ENCODE results near the gene DLGAP1.

DNA sequence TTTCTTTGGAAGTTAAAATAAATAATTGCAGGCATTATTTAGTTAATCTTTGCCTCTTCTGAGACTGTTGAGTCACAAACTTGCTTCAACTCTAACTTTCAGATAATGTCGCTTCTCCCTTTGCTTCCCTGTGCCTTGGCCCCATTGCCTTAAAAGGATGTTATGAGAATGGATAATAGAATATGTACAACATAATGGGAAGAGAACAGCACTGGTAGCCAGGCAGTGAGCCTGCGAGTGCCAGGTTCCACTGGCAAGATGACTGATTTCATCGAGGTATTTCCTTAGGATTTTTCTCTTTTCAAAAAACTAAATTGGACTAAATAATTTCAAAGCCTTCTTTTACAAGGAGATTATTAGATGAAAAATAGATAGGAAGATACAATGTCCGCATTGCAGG lies 584.2 kb downstream of the DLGAP1 start:
- TF ChIP-seq POLR2A (IDR thresholded peaks at IDR 0.05), result no peak
- TF ChIP-seq, protein P1, sequence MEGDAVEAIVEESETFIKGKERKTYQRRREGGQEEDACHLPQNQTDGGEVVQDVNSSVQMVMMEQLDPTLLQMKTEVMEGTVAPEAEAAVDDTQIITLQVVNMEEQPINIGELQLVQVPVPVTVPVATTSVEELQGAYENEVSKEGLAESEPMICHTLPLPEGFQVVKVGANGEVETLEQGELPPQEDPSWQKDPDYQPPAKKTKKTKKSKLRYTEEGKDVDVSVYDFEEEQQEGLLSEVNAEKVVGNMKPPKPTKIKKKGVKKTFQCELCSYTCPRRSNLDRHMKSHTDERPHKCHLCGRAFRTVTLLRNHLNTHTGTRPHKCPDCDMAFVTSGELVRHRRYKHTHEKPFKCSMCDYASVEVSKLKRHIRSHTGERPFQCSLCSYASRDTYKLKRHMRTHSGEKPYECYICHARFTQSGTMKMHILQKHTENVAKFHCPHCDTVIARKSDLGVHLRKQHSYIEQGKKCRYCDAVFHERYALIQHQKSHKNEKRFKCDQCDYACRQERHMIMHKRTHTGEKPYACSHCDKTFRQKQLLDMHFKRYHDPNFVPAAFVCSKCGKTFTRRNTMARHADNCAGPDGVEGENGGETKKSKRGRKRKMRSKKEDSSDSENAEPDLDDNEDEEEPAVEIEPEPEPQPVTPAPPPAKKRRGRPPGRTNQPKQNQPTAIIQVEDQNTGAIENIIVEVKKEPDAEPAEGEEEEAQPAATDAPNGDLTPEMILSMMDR (IDR thresholded peaks at IDR 0.05 in 4 of 5, conservative IDR thresholded peaks at IDR 0.05 in 1 of 5), result no peak
